Measurements from ENCODE around the gene MBNL1.

Gene MBNL1

DNA sequence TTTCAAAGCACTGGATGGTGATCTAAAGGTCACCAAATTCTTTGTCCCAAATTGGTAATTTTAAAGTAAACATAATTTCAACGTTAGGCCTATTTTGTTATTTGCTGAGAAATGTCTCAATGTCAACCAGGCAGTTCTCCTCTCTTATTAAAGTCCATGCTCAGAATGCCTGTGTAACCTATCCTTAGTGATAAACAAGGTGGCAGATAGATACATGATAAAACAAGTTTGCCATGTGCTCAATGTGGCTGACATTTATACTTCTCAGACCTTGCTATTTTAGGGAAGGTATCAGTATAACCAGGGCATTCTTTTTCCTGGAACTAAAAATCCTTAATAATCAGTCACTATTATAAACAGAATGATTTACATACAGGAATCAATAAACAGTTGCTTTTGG, 8.5 kb downstream of the MBNL1 start:
- Histone ChIP-seq H3K4me3 (ENCODE audit: low read depth, low read length) (no peak overlapping the region), H3K36me3 (no peaks in the 10 kb centered on the region), H3K27me3 (ENCODE audit: insufficient read depth, low read depth, severe bottlenecking) (peaks cover 4% of the 10 kb centered on the region), H3K9me3 (ENCODE audit: severe bottlenecking) (no peaks in the 10 kb centered on the region), H3K27ac (no peak overlapping the region)
- DNase-seq: no peak
- TF ChIP-seq, protein P1, sequence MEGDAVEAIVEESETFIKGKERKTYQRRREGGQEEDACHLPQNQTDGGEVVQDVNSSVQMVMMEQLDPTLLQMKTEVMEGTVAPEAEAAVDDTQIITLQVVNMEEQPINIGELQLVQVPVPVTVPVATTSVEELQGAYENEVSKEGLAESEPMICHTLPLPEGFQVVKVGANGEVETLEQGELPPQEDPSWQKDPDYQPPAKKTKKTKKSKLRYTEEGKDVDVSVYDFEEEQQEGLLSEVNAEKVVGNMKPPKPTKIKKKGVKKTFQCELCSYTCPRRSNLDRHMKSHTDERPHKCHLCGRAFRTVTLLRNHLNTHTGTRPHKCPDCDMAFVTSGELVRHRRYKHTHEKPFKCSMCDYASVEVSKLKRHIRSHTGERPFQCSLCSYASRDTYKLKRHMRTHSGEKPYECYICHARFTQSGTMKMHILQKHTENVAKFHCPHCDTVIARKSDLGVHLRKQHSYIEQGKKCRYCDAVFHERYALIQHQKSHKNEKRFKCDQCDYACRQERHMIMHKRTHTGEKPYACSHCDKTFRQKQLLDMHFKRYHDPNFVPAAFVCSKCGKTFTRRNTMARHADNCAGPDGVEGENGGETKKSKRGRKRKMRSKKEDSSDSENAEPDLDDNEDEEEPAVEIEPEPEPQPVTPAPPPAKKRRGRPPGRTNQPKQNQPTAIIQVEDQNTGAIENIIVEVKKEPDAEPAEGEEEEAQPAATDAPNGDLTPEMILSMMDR (IDR thresholded peaks at IDR 0.05; ENCODE audit: low read depth, low read length): no peak

GRCh38 chr3:152278756-152279427, 10.2 kb downstream of the MBNL1 start:
- Histone ChIP-seq H3K9me3 (ENCODE audit: severe bottlenecking) (no peaks in the 10 kb centered on the region), H3K36me3 (no peaks in the 10 kb centered on the region), H3K27ac (no peak overlapping the region), H3K27me3 (ENCODE audit: insufficient read depth, low read depth, severe bottlenecking) (peaks cover 4% of the 10 kb centered on the region), H3K4me3 (ENCODE audit: low read depth, low read length) (no peak overlapping the region)
- TF ChIP-seq, protein P1 (IDR thresholded peaks at IDR 0.05; ENCODE audit: low read depth, low read length): no peak
- DNase-seq: no peak

DNA sequence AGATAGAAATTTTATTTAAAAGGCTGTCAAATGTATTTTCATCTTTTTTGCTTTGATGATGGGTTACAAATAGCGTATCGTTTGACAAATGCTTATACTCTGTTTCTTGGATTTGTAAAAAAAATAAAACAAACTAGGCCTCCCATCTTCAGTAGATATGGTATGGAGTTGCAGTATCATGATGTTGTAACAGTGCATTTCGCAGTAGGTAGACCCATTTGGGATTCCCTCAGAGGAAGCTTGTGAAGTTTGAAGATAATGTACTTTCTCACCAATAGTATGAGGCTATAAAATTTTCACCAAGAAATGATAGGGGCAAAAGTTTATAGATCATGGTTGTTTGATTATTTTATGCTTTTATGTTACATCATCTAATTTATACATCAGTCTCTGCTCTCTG, 10.8 kb downstream of the MBNL1 start:
- DNase-seq: no peak
- no peak overlapping the region for H3K4me3 ChIP-seq (ENCODE audit: low read depth, low read length)
- peaks cover 4% of the 10 kb centered on the region for H3K27me3 ChIP-seq (ENCODE audit: insufficient read depth, low read depth, severe bottlenecking)
- no peak overlapping the region for H3K27ac ChIP-seq
- H3K36me3 ChIP-seq: no peaks in the 10 kb centered on the region
- TF ChIP-seq, protein P1 (IDR thresholded peaks at IDR 0.05; ENCODE audit: low read depth, low read length): no peak
- H3K9me3 ChIP-seq (ENCODE audit: severe bottlenecking): no peaks in the 10 kb centered on the region

GRCh38 chr3:152280539-152280938, 11.8 kb downstream of the MBNL1 start:
- Histone ChIP-seq H3K9me3 (ENCODE audit: severe bottlenecking) (no peaks in the 10 kb centered on the region), H3K27me3 (ENCODE audit: insufficient read depth, low read depth, severe bottlenecking) (peaks cover 4% of the 10 kb centered on the region), H3K36me3 (no peaks in the 10 kb centered on the region), H3K4me3 (ENCODE audit: low read depth, low read length) (no peak overlapping the region), H3K27ac (no peak overlapping the region)
- TF ChIP-seq, protein P1 (IDR thresholded peaks at IDR 0.05; ENCODE audit: low read depth, low read length): no peak
- DNase-seq: no peak

- TF ChIP-seq, protein P1 (IDR thresholded peaks at IDR 0.05; ENCODE audit: low read depth, low read length): no peak
- H3K27ac ChIP-seq: no peak overlapping the region
- peaks cover 4% of the 10 kb centered on the region for H3K27me3 ChIP-seq (ENCODE audit: insufficient read depth, low read depth, severe bottlenecking)
- no peaks in the 10 kb centered on the region for H3K36me3 ChIP-seq
- no peak for DNase-seq
- H3K9me3 ChIP-seq (ENCODE audit: severe bottlenecking): no peaks in the 10 kb centered on the region
- no peak overlapping the region for H3K4me3 ChIP-seq (ENCODE audit: low read depth, low read length)
Measured at GRCh38 chr3:152281133-152281713, 12.5 kb downstream of the MBNL1 start.

DNA sequence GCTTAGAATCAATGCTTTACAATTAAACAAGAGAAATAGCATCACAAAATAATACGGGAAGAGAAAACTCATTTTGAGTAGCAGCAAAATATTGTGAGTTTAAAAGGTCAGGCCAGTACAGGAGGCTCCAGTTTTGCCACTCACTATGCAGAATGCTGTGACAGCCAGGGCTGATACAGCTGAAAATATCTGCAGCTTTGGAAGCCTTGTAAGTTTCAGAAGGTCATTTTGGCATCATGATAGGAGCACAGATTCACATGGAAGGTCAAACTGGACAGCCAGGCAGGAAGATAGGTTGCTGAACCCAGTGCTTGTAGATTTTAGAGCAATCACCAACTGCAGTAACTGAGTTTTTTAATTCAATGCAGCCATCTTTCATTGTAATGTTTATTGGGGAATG, 14.1 kb downstream of the MBNL1 start:
- H3K4me3 ChIP-seq (ENCODE audit: low read depth, low read length): no peak overlapping the region
- H3K9me3 ChIP-seq (ENCODE audit: severe bottlenecking): no peaks in the 10 kb centered on the region
- H3K27ac ChIP-seq: no peak overlapping the region
- DNase-seq: no peak
- TF ChIP-seq, protein P1 (IDR thresholded peaks at IDR 0.05; ENCODE audit: low read depth, low read length): no peak
- no peaks in the 10 kb centered on the region for H3K36me3 ChIP-seq
- H3K27me3 ChIP-seq (ENCODE audit: insufficient read depth, low read depth, severe bottlenecking): peaks cover 4% of the 10 kb centered on the region

All from WERI-Rb-1 (cell line).